Activated naive CD4-positive, alpha-beta T cell treated with anti-CD3 and anti-CD28 coated beads, Interleukin-2, amount 50 U/mL, for 16 hours (primary cell): Measurements from ENCODE around the gene AKAP1.

Experiments used
- DNase-seq: peaks from one replicate; pipeline ENCODE4 v3.0.0-alpha.2; 2020

Gene AKAP1

GRCh38 chr17:57168695-57169094 is 83.6 kb downstream of the AKAP1 start:
- no peak for DNase-seq

- no peak for DNase-seq
These were observed 85.8 kb downstream of the AKAP1 start for GRCh38 chr17:57170866-57171265.
